Coronary artery (tissue), 2 donors: ENCODE data around the gene DBNDD2.
A peak's percentile ranks its signal among the peaks of the same experiment; 100 is the strongest.

Experiments
- DNase-seq: peaks from one replicate; pipeline ENCODE4 v3.0.0-alpha.2; 2017; ENCODE audit warnings: low spot score
- H3K27ac ChIP-seq, 2 donors: fragments of 200-600 bp; sonication (generic); one replicate each; pipeline ENCODE4 v1.5.1; 2016 to 2019
- H3K4me3 ChIP-seq: fragments of 200-600 bp; sonication (generic); 2 replicates; pipeline ENCODE4 v1.5.1; 2016; ENCODE audit warnings: mild to moderate bottlenecking, moderate library complexity
- TF ChIP-seq, protein P1 (sequence below): fragments of 200-600 bp; sonication (generic); IDR thresholded peaks from one replicate; pipeline ENCODE4 v1.5.1; 2019; ENCODE audit warnings: antibody characterized with exemption

The DBNDD2 gene

DNA sequence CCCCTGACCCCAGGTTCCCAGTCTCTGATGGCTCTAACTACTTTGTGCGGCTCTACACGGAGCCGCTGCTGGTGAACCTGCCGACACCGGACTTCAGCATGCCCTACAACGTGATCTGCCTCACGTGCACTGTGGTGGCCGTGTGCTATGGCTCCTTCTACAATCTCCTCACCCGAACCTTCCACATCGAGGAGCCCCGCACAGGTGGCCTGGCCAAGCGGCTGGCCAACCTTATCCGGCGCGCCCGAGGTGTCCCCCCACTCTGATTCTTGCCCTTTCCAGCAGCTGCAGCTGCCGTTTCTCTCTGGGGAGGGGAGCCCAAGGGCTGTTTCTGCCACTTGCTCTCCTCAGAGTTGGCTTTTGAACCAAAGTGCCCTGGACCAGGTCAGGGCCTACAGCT, 17.5 kb downstream of the DBNDD2 start:
- H3K4me3 ChIP-seq: no peak overlapping the region
- TF ChIP-seq, protein P1, sequence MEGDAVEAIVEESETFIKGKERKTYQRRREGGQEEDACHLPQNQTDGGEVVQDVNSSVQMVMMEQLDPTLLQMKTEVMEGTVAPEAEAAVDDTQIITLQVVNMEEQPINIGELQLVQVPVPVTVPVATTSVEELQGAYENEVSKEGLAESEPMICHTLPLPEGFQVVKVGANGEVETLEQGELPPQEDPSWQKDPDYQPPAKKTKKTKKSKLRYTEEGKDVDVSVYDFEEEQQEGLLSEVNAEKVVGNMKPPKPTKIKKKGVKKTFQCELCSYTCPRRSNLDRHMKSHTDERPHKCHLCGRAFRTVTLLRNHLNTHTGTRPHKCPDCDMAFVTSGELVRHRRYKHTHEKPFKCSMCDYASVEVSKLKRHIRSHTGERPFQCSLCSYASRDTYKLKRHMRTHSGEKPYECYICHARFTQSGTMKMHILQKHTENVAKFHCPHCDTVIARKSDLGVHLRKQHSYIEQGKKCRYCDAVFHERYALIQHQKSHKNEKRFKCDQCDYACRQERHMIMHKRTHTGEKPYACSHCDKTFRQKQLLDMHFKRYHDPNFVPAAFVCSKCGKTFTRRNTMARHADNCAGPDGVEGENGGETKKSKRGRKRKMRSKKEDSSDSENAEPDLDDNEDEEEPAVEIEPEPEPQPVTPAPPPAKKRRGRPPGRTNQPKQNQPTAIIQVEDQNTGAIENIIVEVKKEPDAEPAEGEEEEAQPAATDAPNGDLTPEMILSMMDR: no peak
- no peak for DNase-seq
- no peak overlapping the region for H3K27ac ChIP-seq

DNA sequence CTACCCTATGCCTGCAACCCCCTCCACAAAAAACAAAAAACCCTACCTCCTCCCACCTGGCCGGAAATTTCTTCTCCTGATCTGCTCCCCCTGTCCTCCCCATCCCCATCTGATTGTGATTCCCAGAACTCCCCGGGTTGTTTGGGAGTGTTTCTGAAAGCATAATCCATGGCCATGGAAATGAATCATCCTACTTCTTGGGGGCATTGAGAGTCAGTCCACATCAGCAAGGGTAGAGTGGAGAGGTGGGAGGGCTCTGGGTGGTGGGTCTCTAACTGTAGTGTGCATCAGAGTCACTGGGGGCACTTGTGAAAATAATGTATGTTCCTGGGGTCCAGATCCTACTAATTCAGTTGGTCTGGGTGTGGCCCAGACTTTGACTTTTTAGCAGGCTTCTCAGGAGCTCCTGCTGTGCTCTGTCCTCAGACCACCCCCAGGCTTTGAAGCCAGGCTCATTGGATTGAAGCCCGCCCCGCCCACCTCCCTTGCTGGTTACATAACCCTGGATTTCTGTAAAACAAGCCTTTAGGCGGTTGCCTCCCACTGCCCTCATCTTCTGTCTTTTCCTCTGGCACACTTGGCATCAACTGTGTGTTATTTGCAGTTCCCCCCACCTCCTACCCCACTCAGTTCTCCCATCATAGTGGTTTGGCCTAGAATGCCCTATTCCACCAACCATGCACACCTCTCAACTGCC, 18.4 kb downstream of the DBNDD2 start:
- DNase-seq: no peak
- H3K27ac ChIP-seq: peak overlapping the region in 1 of 2 donors; percentile 37
- H3K4me3 ChIP-seq: no peak overlapping the region
- TF ChIP-seq, protein P1: no peak

DNA sequence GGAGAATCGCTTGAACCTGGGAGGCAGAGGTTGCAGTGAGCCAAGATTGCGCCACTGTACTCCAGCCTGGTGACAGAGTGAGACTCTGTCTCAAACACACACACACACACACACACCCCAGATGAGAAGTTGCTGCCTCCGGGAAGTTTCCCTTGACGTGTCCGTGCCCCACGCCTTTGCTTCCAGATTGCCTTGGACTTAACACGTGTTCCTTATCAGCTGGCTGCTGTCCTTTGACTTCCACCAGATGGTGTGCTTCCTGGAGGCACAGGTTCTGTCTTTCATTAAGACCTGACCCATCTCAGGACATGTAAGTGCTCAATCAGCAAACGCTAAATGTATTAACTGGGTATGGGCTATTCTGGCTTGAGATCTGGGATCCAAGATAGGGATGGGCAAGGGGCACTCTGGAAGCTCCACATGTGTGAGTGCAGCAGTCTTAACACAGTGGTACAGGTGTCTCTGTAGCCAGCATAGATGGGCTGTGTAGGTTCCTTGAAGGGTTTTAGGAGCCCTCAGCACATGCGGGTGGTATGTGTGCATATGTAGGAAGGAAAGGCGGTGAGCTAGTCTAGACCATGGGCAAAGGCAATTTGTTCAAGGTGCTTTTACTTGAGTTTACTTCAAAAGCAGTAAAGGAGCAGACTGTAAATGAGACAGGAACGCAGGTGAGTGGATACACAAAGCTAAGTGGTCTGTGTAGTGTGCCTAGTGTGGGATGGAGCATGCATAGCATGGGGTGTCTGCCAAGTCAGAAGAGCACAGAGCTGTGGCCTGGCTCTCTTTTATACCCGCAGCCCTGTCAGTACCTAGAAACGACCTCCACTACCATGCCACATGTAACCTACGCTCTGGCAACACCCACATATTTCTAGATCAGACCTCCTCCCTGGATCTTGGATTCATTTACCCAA, 19.4 kb downstream of the DBNDD2 start:
- H3K4me3 ChIP-seq: no peak overlapping the region
- no peak overlapping the region for H3K27ac ChIP-seq
- no peak for DNase-seq
- TF ChIP-seq, protein P1: no peak

DNA sequence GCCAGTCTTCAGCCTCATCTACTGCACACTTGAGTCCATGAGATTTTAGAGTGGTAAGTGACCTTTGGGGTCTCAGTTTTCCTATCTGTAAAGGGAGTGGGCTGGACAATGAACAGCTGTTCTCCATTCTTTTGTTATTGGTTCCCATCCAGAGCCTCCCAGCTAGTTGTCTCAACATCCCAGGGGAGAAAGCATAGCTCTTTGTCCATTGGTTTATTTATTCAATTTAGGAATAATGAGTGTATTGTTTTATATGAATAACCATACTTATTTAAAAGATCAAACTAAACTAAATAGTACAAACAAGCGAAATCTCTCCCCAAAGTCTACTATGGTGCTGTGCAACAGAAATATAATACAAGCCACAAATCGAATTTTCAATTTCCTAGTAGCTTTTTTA, 21.5 kb downstream of the DBNDD2 start:
- TF ChIP-seq, protein P1: no peak
- no peak for DNase-seq
- Histone ChIP-seq H3K4me3 (no peak overlapping the region), H3K27ac (no peak overlapping the region)

DNA sequence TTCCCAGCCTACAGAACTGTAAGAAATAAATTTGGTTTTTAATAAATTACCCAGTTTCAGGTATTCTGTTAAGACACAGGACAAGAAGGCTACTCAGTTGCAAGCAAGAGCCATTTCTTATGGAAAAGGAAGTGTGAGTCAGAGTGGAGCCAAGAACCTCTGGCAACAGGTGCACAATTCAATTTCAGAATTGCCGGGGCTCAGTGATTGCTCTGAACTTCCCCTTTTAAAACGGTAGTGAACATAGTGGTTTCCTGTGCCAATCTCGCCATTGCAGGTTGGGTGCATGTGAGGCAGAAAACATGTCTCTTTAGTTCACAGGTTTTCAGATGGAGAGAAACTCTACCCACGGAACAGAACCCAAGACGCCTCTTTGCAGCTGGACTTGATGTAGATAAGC, 24.2 kb downstream of the DBNDD2 start:
- Histone ChIP-seq H3K4me3 (no peak overlapping the region), H3K27ac (no peak overlapping the region)
- no peak for DNase-seq
- TF ChIP-seq, protein P1: no peak

DNA sequence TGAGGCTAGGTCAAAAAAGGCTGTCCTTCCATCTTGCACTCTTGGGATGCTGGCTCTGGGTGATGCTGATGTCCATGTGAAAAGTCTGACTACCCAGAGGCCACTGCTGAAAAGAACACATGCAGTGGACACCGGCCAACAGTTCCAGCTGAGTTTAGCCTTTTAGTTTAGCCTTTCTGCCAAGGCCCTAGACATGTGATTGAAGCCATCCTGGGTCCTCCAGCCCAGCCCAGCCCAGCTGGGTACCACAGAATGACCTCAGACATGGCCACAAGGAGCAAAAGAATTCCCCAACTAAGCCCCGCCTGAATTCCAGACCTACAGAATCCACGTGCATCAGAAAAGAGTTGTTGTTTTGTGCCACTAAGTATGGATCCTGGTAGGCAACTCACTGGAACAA, 25.2 kb downstream of the DBNDD2 start:
- H3K4me3 ChIP-seq: no peak overlapping the region
- DNase-seq: peak; percentile 79
- TF ChIP-seq, protein P1: no peak
- H3K27ac ChIP-seq: peak overlapping the region; percentile 47 to 77
